HG03442 (cell line): ENCODE measurements around the gene FAM169A.
"Not testable (repeated sequence)": the region's sequence is repeated elsewhere in the genome, so short reads cannot be mapped to it uniquely, and the experiment has no call there.

Experiments used
- ATAC-seq: cut with Tn5 transposase; IDR thresholded peaks from one replicate; pipeline ENCODE4 v1.9.1; 2021; ENCODE audit warnings: mild to moderate bottlenecking, moderate library complexity; ENCODE audit not compliant: unreplicated experiment

The FAM169A gene

GRCh38 chr5:74870299-74871067 lies 4.3 kb upstream of the FAM169A start:
- no peak for ATAC-seq

GRCh38 chr5:74869414-74869813 lies 3.2 kb upstream of the FAM169A start:
- not testable (repeated sequence) for ATAC-seq

DNA sequence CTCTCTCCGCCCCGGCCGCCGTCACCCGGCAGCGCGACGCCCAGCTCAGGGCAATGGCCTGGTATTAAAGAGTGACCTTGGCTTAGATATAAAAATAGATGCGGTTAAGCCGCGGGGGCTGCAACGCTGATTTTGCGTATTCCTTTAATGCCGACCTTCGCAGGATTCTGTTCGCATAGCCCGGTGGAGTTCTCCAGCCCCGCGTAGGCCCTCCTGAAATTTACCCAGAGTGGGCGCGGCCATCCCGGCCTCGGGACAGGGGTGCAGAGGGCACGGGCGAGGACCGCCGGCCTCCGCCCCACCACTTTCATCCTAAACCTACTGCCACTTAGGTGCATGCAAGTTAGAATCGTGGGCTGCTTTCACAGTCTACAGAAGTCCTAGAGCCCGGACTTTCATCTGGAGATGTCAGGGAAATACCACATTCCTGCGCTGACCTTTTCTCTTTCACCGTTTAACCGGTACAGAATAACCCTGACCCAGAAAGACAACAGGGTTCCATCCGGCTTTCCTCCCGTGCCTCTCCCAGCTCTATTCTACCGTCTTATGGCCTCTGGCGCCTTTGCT lies 492 bp upstream of the FAM169A start:
- no peak for ATAC-seq

DNA sequence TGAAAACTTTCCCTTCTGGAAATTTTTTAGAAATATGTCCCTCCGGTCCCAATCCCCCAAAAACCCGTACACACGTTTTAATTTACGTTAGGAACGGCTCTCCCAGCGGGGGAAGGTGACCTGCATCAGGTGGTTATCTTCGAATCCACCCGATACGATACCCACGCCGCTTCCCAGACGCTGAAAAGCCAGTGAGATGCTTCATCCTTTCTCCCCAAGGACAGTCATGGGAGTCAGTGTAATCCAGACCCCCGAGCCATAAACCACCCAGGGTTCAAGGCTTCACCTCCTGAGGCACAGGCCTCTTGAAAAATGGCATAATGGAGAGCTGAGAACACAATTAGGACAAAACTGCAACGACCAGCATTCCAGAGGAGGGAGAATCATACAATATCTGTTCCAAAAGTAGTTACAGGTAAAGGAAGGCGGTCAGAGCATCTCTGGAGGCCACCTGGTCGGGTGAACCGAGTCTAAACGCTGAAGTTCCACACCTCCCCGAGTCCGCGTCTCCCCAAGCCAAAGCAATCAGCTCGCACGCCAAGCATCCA lies 857 bp downstream of the FAM169A start:
- no peak for ATAC-seq

- ATAC-seq = no peak
Observed at GRCh38 chr5:74864823-74865222, 1.4 kb downstream of the FAM169A start.

GRCh38 chr5:74863726-74864125 lies 2.5 kb downstream of the FAM169A start:
- ATAC-seq = no peak

GRCh38 chr5:74862221-74862620 lies 4.0 kb downstream of the FAM169A start:
- ATAC-seq = no peak

GRCh38 chr5:74856975-74857374 lies 9.2 kb downstream of the FAM169A start:
- ATAC-seq = not testable (repeated sequence)

DNA sequence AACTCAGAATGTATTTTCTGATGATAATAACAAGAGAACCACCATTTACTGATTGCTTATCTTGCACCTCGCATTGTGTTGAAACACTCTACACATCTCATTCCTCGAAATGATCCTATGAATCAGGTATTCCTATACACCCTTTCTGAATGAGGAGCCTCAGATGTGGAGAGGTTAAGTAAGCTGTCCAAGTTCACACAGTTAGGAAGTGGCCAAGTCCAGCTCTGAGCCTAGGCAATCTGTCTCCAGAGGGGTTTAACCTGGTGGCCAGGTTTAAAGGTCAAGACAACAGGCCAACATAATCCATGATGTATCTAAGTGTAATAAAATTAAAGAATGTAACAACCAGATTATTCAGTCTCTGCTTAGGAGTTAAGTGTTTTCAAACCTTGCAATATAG lies 12.9 kb downstream of the FAM169A start:
- no peak for ATAC-seq

DNA sequence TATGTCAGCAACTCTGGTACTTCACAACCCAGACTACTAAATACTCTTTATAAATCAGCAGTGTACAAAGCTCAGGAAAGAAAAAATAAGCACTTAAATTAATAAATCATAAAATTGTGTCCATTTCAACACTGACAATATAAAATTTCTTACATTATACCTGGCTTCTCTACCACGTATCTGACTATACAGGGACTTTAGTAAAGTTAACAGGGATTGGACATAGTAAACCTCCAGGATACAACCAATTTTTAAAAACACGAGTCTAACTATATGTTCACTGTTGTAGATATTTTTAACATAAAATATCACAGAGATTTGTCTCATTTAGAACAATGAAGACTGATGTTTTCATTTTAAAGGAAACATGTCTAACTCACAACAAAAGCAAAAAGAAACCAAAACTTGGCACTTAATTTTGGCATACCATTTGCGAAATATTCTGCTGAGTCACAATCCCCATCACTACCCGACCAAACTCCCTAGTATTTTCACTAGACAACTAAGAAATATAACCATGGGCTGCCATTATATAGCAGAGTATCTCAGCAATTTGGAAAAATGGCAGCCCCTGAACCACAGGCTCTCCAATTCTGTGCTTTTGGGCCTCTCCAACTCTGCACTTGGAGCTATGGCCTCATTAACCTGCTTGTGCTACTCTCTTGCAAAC lies 14.4 kb downstream of the FAM169A start:
- ATAC-seq = no peak

- ATAC-seq = no peak
Observed at GRCh38 chr5:74850789-74851425, 15.3 kb downstream of the FAM169A start.

- ATAC-seq = no peak
Observed at GRCh38 chr5:74850030-74850429, 16.2 kb downstream of the FAM169A start.

- no peak for ATAC-seq
Observed at GRCh38 chr5:74848553-74849025, 17.6 kb downstream of the FAM169A start.

DNA sequence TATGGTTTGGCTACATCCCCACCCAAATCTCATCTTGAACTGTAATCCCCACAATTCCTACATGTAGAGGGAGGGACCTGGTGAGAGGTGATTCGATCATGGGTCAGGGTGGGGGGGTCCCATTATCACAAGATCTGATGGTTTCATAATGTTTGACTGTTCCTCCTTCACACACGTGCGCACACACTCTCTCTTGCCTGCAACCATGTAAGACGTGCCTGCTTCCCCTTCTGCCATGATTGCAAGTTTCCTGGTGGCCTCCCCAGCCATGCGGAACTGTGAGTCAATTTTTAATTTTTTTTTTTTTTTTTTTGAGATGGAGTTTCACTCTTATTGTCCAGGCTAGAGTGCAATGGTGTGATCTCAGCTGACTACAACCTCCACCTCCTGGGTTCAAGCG lies 27.0 kb downstream of the FAM169A start:
- no peak for ATAC-seq

DNA sequence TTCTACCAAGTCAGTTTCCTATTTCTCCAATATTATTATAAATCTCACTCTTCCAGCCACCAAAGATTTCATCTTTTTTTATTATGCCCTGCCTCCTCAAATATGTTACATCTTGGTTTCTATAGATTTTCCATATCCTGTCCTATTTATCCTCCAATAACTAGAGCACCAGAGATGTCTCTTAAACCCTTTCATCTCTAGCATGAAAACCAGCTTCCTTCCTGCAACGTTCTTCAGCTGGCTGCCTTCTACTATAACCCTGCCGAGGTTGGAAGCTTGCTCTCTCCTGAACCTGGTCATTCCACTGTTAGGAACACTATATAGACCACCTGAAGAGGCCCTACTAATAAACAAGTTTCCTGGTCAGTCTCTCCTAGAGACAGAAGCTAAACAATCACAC lies 27.9 kb downstream of the FAM169A start:
- ATAC-seq = no peak

- no peak for ATAC-seq
Observed at GRCh38 chr5:74837115-74837514, 29.1 kb downstream of the FAM169A start.

- no peak for ATAC-seq
Observed at GRCh38 chr5:74833537-74834266, 32.5 kb downstream of the FAM169A start.

- ATAC-seq = no peak
Observed at GRCh38 chr5:74829413-74829812, 36.8 kb downstream of the FAM169A start.

GRCh38 chr5:74822288-74822687 lies 43.9 kb downstream of the FAM169A start:
- ATAC-seq = no peak

GRCh38 chr5:74816875-74817274 lies 49.3 kb downstream of the FAM169A start:
- no peak for ATAC-seq

DNA sequence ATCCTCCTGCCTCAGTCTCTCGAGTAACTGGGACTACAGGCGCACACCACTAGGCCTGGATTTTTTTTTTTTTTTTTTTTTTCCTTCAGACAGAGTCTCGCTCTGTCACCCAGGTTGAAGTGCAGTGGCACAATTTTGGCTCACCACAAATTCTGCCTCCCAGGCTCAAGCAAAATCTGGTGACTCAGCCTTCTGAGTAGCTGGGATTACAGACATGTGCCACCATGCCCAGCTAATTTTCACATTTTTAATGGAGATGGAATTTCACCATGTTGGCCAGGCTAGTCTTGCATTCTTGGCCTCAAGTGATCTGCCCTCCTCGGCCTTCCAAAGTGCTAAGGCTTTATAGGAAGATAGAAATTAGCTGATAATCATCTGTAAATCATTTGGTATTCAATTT lies 55.3 kb downstream of the FAM169A start:
- no peak for ATAC-seq
